ENCODE results near the gene BCL2L1. TPM values are rescaled to one million over a fixed set of nuclear protein-coding genes. Genes with fewer than 3 reads are reported as not detected.
"Not testable (repeated sequence)": the region's sequence is repeated elsewhere in the genome, so short reads cannot be mapped to it uniquely, and the experiment has no call there.

BCL2L1 gene
- total RNA-seq, 1 donor from 2014 or later, result 60.0 TPM

GRCh38 chr20:31630187-31630790 is 92.4 kb downstream of the BCL2L1 start:
- Mint-ChIP-seq H3K36me3 (no peaks in the 10 kb centered on the region), H3K27me3 (ENCODE audit: insufficient read depth, low read depth) (peaks cover 8% of the 10 kb centered on the region), H3K27ac (no peak overlapping the region), H3K9me3 (no peaks in the 10 kb centered on the region), H3K4me3 (no peak overlapping the region), H3K4me1 (no peaks in the 10 kb centered on the region)
- Histone ChIP-seq H3K4me2 (no peak overlapping the region), H3K9me3 (ENCODE audit: low read depth) (no peaks in the 10 kb centered on the region), H3K4me1 (no peaks in the 10 kb centered on the region), H3K4me3 (no peak overlapping the region), H3K9ac (no peak overlapping the region), H3F3A (ENCODE audit: low read depth) (no peaks in the 10 kb centered on the region), H3K27ac (no peak overlapping the region), H2AFZ (replicated peaks) (no peak overlapping the region), H3K36me3 (no peaks in the 10 kb centered on the region), H3K79me2 (ENCODE audit: low read depth) (no peaks in the 10 kb centered on the region), H4K20me1 (ENCODE audit: low read depth) (no peaks in the 10 kb centered on the region), H3K27me3 (no peaks in the 10 kb centered on the region)
- no peak for TF ChIP-seq EZH2 (IDR thresholded peaks at IDR 0.05)
- TF ChIP-seq EZH2phosphoT487 (IDR thresholded peaks at IDR 0.05), result no peak
- no peak for DNase-seq (ENCODE audit: low spot score)

GRCh38 chr20:31628057-31628456 is 94.6 kb downstream of the BCL2L1 start:
- H3K4me3 ChIP-seq; H3F3A ChIP-seq (ENCODE audit: low read depth); H3K4me1 Mint-ChIP-seq; H2AFZ ChIP-seq (replicated peaks); H3K79me2 ChIP-seq (ENCODE audit: low read depth); H3K27me3 Mint-ChIP-seq (ENCODE audit: insufficient read depth, low read depth); H3K4me3 Mint-ChIP-seq; H3K36me3 Mint-ChIP-seq; H3K4me2 ChIP-seq; H3K9me3 ChIP-seq (ENCODE audit: low read depth); H3K27ac ChIP-seq; H3K27me3 ChIP-seq; H3K36me3 ChIP-seq; H3K9ac ChIP-seq; H3K27ac Mint-ChIP-seq; H3K4me1 ChIP-seq; H3K9me3 Mint-ChIP-seq; H4K20me1 ChIP-seq (ENCODE audit: low read depth); DNase-seq (ENCODE audit: low spot score): not testable (repeated sequence)

- not testable (repeated sequence) for H3K4me3 Mint-ChIP-seq; H3K36me3 ChIP-seq; H3K27ac Mint-ChIP-seq; H3K9ac ChIP-seq; H3K9me3 Mint-ChIP-seq; H3K4me2 ChIP-seq; H3K27ac ChIP-seq; H4K20me1 ChIP-seq (ENCODE audit: low read depth); H3K36me3 Mint-ChIP-seq; H2AFZ ChIP-seq (replicated peaks); H3K4me1 ChIP-seq; H3K27me3 Mint-ChIP-seq (ENCODE audit: insufficient read depth, low read depth); H3K79me2 ChIP-seq (ENCODE audit: low read depth); H3F3A ChIP-seq (ENCODE audit: low read depth); H3K9me3 ChIP-seq (ENCODE audit: low read depth); H3K4me1 Mint-ChIP-seq; H3K27me3 ChIP-seq; DNase-seq (ENCODE audit: low spot score); H3K4me3 ChIP-seq
These were observed 96.1 kb downstream of the BCL2L1 start for GRCh38 chr20:31626534-31626933.

- not testable (repeated sequence) for DNase-seq (ENCODE audit: low spot score); H3K27ac Mint-ChIP-seq; H3K79me2 ChIP-seq (ENCODE audit: low read depth); H3K4me3 ChIP-seq; H3K4me3 Mint-ChIP-seq; H3K9me3 ChIP-seq (ENCODE audit: low read depth); H3K27ac ChIP-seq; H3K9ac ChIP-seq; H3K27me3 Mint-ChIP-seq (ENCODE audit: insufficient read depth, low read depth); H3K4me1 ChIP-seq; H2AFZ ChIP-seq (replicated peaks); H3K4me2 ChIP-seq; H3F3A ChIP-seq (ENCODE audit: low read depth); H3K27me3 ChIP-seq; H3K4me1 Mint-ChIP-seq; H3K36me3 Mint-ChIP-seq; H4K20me1 ChIP-seq (ENCODE audit: low read depth); H3K9me3 Mint-ChIP-seq; H3K36me3 ChIP-seq
These were observed 99.6 kb downstream of the BCL2L1 start for GRCh38 chr20:31623123-31623505.

GRCh38 chr20:31620246-31620645 is 102.4 kb downstream of the BCL2L1 start:
- Mint-ChIP-seq H3K36me3 (no peaks in the 10 kb centered on the region), H3K4me3 (no peak overlapping the region), H3K27me3 (ENCODE audit: insufficient read depth, low read depth) (peaks cover 6% of the 10 kb centered on the region), H3K4me1 (peaks cover 5% of the 10 kb centered on the region), H3K9me3 (no peaks in the 10 kb centered on the region), H3K27ac (peak overlapping the region; percentile 14)
- Histone ChIP-seq H3K4me2 (no peak overlapping the region), H3K4me1 (no peaks in the 10 kb centered on the region), H3K9ac (no peak overlapping the region), H3K36me3 (no peaks in the 10 kb centered on the region), H3K9me3 (ENCODE audit: low read depth) (no peaks in the 10 kb centered on the region), H3K27ac (no peak overlapping the region), H3F3A (ENCODE audit: low read depth) (no peaks in the 10 kb centered on the region), H3K27me3 (no peaks in the 10 kb centered on the region), H2AFZ (replicated peaks) (no peak overlapping the region), H4K20me1 (ENCODE audit: low read depth) (no peaks in the 10 kb centered on the region), H3K4me3 (no peak overlapping the region), H3K79me2 (ENCODE audit: low read depth) (no peaks in the 10 kb centered on the region)
- DNase-seq (ENCODE audit: low spot score), result no peak
- TF ChIP-seq EZH2phosphoT487 (IDR thresholded peaks at IDR 0.05), result no peak
- TF ChIP-seq EZH2 (IDR thresholded peaks at IDR 0.05), result no peak
- TF ChIP-seq CTCF (IDR thresholded peaks at IDR 0.05), result no peak

Data from neural progenitor cell (in vitro differentiated cells).